AG04450 (cell line): ENCODE results near the gene C19orf53. TPM values are rescaled to one million over a fixed set of nuclear protein-coding genes. Genes with fewer than 3 reads are reported as not detected.

Experiments
- CTCF ChIA-PET: fragments of 300-600, 350-600 bp; formaldehyde crosslinking; extraction: SDS; loops from one replicate; lab custom pipeline; 2022; ENCODE audit warnings: antibody characterized with exemption, inconsistent platforms; lab: Charles Lee
- POLR2A ChIA-PET: fragments of 350-600 bp; formaldehyde crosslinking; extraction: SDS; loops from one replicate; lab custom pipeline; 2021; ENCODE audit warnings: antibody characterized with exemption, inconsistent platforms; lab: Yijun Ruan, JAX
- DNase-seq: peaks from one replicate; pipeline ENCODE4 v3.0.0-alpha.2; 2011; ENCODE audit warnings: low read depth, low spot score
- H3K27ac ChIP-seq: one replicate; pipeline ENCODE4 v1.5.1; 2012; ENCODE audit warnings: low read depth, low read length, control low read depth
- H3K27me3 ChIP-seq: one replicate; pipeline ENCODE4 v1.6.0; 2012; ENCODE audit warnings: low read length; ENCODE audit not compliant: control insufficient read depth, insufficient read depth
- H3K4me3 ChIP-seq: 2 replicates; pipeline ENCODE4 v1.5.1; 2011; ENCODE audit warnings: mild to moderate bottlenecking, low read depth, low read length, control low read depth
- H3K9me3 ChIP-seq: 2 replicates; pipeline ENCODE4 v1.5.1; 2012; ENCODE audit warnings: low read length; ENCODE audit not compliant: control insufficient read depth, insufficient read depth
- CTCF ChIP-seq: IDR thresholded peaks from 2 replicates; pipeline ENCODE4 v1.5.1; 2011; ENCODE audit warnings: low read depth, low read length, control low read depth, inconsistent platforms
- polyA minus RNA-seq: library from RNA; depleted of rRNA, polyadenylated mRNA; stranded (reverse); fragments of >200 nt; gene quantifications from 2 replicates; pipeline ENCODE4 v1.2.3, GENCODE V29; 2011; rRNA and poly(A)+ RNA removed
- polyA plus RNA-seq: library from polyadenylated mRNA; depleted of rRNA; stranded (reverse); fragments of >200 nt; gene quantifications from 2 replicates; pipeline ENCODE4 v1.2.3, GENCODE V29; 2011; rRNA removed

Gene C19orf53
- polyA plus RNA-seq, result 145 and 213 TPM in 2 replicates
- polyA minus RNA-seq, result 118 and 136 TPM in 2 replicates

- CTCF ChIA-PET, result interaction anchor here (0.6 to 2.3 kb wide), 8 partner anchors 10 to 362 kb away, joined by 3 to 7 read pairs (median 4); partner anchors contain the start of gene ASF1B
- DNase-seq, result peak; percentile 83
- Histone ChIP-seq H3K27me3 (no peaks in the 10 kb centered on the region), H3K9me3 (peaks cover 3% of the 10 kb centered on the region; the same call in 1 of the 2 replicates), H3K27ac (peak within 1 kb of the TSS; percentile 96), H3K4me3 (peak within 1 kb of the TSS; percentile 96)
- TF ChIP-seq CTCF, result no peak
- POLR2A ChIA-PET, result interaction anchor here (0.6 to 2.9 kb wide), 13 partner anchors 10 to 734 kb away, joined by 3 to 29 read pairs (median 4); partner anchors contain the start of genes MRI1 and ZSWIM4
These were observed at the start of gene C19orf53 for GRCh38 chr19:13774217-13775191. C19orf53 (plus strand) TSS chr19:13774456; CDS start chr19:13774478, 22 bp downstream.

GRCh38 chr19:13726323-13726722 lies 47.9 kb upstream of the C19orf53 start:
- POLR2A ChIA-PET, result no interaction called here
- Histone ChIP-seq H3K27ac (no peak overlapping the region), H3K9me3 (no peaks in the 10 kb centered on the region), H3K27me3 (peaks cover 2% of the 10 kb centered on the region), H3K4me3 (no peak overlapping the region)
- no peak for TF ChIP-seq CTCF
- no peak for DNase-seq
- CTCF ChIA-PET, result interaction anchor here (1.0 to 1.5 kb wide), 2 partner anchors 124 to 137 kb away, joined by 3 to 4 read pairs; no protein-coding TSS in a partner anchor

GRCh38 chr19:13727798-13728197 lies 46.5 kb upstream of the C19orf53 start:
- TF ChIP-seq CTCF, result no peak
- no peak overlapping the region for H3K4me3 ChIP-seq
- H3K9me3 ChIP-seq, result no peaks in the 10 kb centered on the region
- H3K27ac ChIP-seq, result no peak overlapping the region
- CTCF ChIA-PET, result interaction anchor here (0.6 kb wide), 2 partner anchors 299 to 437 kb away, joined by 3 read pairs; no protein-coding TSS in a partner anchor
- peaks cover 2% of the 10 kb centered on the region for H3K27me3 ChIP-seq
- DNase-seq, result no peak
- POLR2A ChIA-PET, result no interaction called here

- no peaks in the 10 kb centered on the region for H3K9me3 ChIP-seq
- TF ChIP-seq CTCF, result no peak
- peaks cover 2% of the 10 kb centered on the region for H3K27me3 ChIP-seq
- no peak overlapping the region for H3K4me3 ChIP-seq
- ChIA-PET CTCF (interaction anchor here (0.6 to 3.8 kb wide), 4 partner anchors 9 to 536 kb away, joined by 5 to 27 read pairs (median 10); no protein-coding TSS in a partner anchor), POLR2A (interaction anchor here (0.7 kb wide), 1 partner anchor 46 kb away, joined by 6 read pairs; no protein-coding TSS in a partner anchor)
- DNase-seq, result no peak
- H3K27ac ChIP-seq, result peak overlapping the region; percentile 99
These were observed 44.4 kb upstream of the C19orf53 start for GRCh38 chr19:13729859-13730258.
